ENCODE measurements around the gene PCDHGC3. TPM values are rescaled to one million over a fixed set of nuclear protein-coding genes. Genes with fewer than 3 reads are reported as not detected.

The PCDHGC3 gene
- total and polyA plus RNA-seq, 2 experiments from 2014 or later: 12.9 to 13.8 TPM

- H3K4me3 Mint-ChIP-seq: no peak overlapping the region
- H3K36me3 Mint-ChIP-seq (ENCODE audit: low read depth): peaks cover 69% of the 10 kb centered on the region
- DNase-seq (ENCODE audit: low spot score) (no peak), ATAC-seq (no peak)
- H3K9me2 ChIP-seq (ENCODE audit: insufficient read depth): no peaks in the 10 kb centered on the region
- peaks cover 9% of the 10 kb centered on the region for H3K4me1 ChIP-seq (ENCODE audit: insufficient read depth)
- H3K27ac ChIP-seq (ENCODE audit: low read depth): no peak overlapping the region
- H3K4me2 ChIP-seq: no peak overlapping the region
- peaks cover 3% of the 10 kb centered on the region for H3K27me3 Mint-ChIP-seq (ENCODE audit: insufficient read depth, low read depth, poor library complexity)
- TF ChIP-seq CREB1 (CRISPR knock-in tag; IDR thresholded peaks at IDR 0.05; ENCODE audit: low read depth) (no peak), EZH2 (IDR thresholded peaks at IDR 0.05; ENCODE audit: low read depth, unreplicated experiment) (no peak), JUNB (IDR thresholded peaks at IDR 0.05; ENCODE audit: unreplicated experiment) (no peak), ZNF114 (CRISPR knock-in tag; IDR thresholded peaks at IDR 0.05) (no peak), CTCF (conservative IDR thresholded peaks at IDR 0.05; ENCODE audit: low read depth in 2 of 2) (no peak), REST (IDR thresholded peaks at IDR 0.05; ENCODE audit: unreplicated experiment) (no peak), EZH2phosphoT487 (IDR thresholded peaks at IDR 0.05; ENCODE audit: unreplicated experiment) (no peak), ZNF331 (CRISPR knock-in tag; IDR thresholded peaks at IDR 0.05; ENCODE audit: low read depth) (no peak), ZNF462 (CRISPR knock-in tag; IDR thresholded peaks at IDR 0.05) (no peak), NANOG (IDR thresholded peaks at IDR 0.05; ENCODE audit: borderline replicate concordance) (no peak), STAT1 (IDR thresholded peaks at IDR 0.05; ENCODE audit: unreplicated experiment) (no peak), ETS1 (IDR thresholded peaks at IDR 0.05) (no peak), POLR2AphosphoS5 (IDR thresholded peaks at IDR 0.05; ENCODE audit: low read depth) (no peak)
- H3K27me3 ChIP-seq (ENCODE audit: insufficient read depth): no peaks in the 10 kb centered on the region
- H2AFZ ChIP-seq: no peak overlapping the region
- H3K4me3 ChIP-seq: no peak overlapping the region
- peaks cover 4% of the 10 kb centered on the region for H4K20me1 ChIP-seq (replicated peaks; ENCODE audit: insufficient read depth)
- peaks cover 23% of the 10 kb centered on the region for H3K4me1 Mint-ChIP-seq
- H3K9me3 Mint-ChIP-seq: no peaks in the 10 kb centered on the region; the same call in 2 of the 3 replicates
- H3F3A ChIP-seq (replicated peaks; ENCODE audit: low read depth): no peaks in the 10 kb centered on the region
- H3K79me2 ChIP-seq (replicated peaks; ENCODE audit: insufficient read depth): 0 out of 2 replicates have a peak, but pooled peaks cover 6% of the 10 kb centered on the region
- peaks cover 27% of the 10 kb centered on the region for H3K36me3 ChIP-seq (ENCODE audit: insufficient read depth)
- H3K27ac Mint-ChIP-seq: no peak overlapping the region
These were observed 44.1 kb downstream of the PCDHGC3 start for GRCh38 chr5:141519605-141520565.
